Osteocyte (in vitro differentiated cells): ENCODE data around the gene AAMP. TPM values are rescaled to one million over a fixed set of nuclear protein-coding genes. Genes with fewer than 3 reads are reported as not detected.

Source experiments
- DNase-seq: peaks from one replicate; pipeline ENCODE4 v3.0.0; 2021; ENCODE audit warnings: mixed read lengths; ENCODE audit not compliant: unreplicated experiment; ENCODE audit errors: extremely low spot score
- H3K27ac Mint-ChIP-seq: one replicate; pipeline ENCODE4 v1.8.0; 2021; ENCODE audit warnings: mild to moderate bottlenecking, mixed read lengths; ENCODE audit not compliant: unreplicated experiment
- H3K27me3 Mint-ChIP-seq: one replicate; pipeline ENCODE4 v1.8.0; 2021; ENCODE audit warnings: mixed read lengths; ENCODE audit not compliant: unreplicated experiment
- H3K36me3 Mint-ChIP-seq: one replicate; pipeline ENCODE4 v1.8.0; 2021; ENCODE audit warnings: mixed read lengths; ENCODE audit not compliant: unreplicated experiment
- H3K4me1 Mint-ChIP-seq: one replicate; pipeline ENCODE4 v1.8.0; 2021; ENCODE audit warnings: mixed read lengths; ENCODE audit not compliant: unreplicated experiment
- H3K4me3 Mint-ChIP-seq: one replicate; pipeline ENCODE4 v1.8.0; 2021; ENCODE audit warnings: mild to moderate bottlenecking, moderate library complexity, mixed read lengths; ENCODE audit not compliant: unreplicated experiment
- H3K9me3 Mint-ChIP-seq: one replicate; pipeline ENCODE4 v1.8.0; 2021; ENCODE audit warnings: mixed read lengths; ENCODE audit not compliant: unreplicated experiment
- total RNA-seq: library from RNA; stranded (reverse); gene quantifications from 2 replicates; pipeline ENCODE4 v1.2.1, GENCODE V29; 2021
- TF ChIP-seq, protein P1 (sequence below): fragments of 200-600 bp; sonication (generic); IDR thresholded peaks from 2 replicates; pipeline ENCODE4 v1.5.0; 2021; ENCODE audit warnings: antibody characterized with exemption, mild to moderate bottlenecking, moderate library complexity

The AAMP gene
- total RNA-seq, 1 donor from 2014 or later, result 62.9 TPM

DNA sequence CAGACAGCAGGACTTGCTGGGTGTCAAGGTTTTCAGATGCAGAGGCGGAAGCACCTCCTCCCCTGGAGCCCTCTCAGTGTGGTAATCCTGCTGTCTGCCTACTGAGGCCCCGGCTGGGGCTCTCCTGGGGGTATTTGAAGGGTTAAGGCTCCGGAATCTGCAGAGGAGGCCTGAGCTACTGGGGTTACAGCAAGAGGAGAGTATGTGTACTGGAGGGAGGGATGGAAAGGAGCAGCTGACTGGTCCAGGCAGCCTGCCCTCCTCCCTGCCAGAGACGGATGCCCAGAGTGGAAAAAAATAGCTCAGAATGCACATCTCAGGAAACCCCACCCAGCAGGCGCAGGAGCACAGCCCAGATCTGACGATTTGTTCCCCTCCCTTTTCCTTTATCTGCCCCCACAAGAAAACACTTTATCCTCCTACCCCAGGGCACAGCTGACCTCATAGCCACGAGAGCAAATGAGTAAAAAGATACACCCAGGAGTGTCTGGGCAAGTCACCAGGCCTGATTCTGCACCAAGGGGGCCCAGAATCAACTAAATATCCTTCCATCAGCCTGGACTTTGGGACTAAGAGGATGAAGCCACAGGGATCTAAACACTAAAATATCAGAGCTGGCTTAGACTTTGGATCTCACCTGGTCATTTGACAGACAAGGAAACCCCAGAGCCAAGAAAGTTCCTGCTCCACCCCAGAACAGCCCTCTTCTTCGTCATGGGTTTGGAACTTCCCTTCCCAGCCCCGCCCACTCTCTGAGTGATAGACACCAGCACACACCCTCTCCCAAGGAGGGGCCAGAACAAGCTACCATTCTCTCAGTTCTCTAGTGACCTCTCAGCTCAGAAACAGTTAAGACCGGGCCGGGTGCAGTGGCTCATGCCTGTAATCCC is 16.9 kb upstream of the AAMP start:
- Mint-ChIP-seq H3K36me3 (no peaks in the 10 kb centered on the region), H3K4me1 (peaks cover 66% of the 10 kb centered on the region), H3K4me3 (peak overlapping the region; percentile 76), H3K9me3 (no peaks in the 10 kb centered on the region), H3K27me3 (no peaks in the 10 kb centered on the region), H3K27ac (peak overlapping the region; percentile 97)
- TF ChIP-seq, protein P1, sequence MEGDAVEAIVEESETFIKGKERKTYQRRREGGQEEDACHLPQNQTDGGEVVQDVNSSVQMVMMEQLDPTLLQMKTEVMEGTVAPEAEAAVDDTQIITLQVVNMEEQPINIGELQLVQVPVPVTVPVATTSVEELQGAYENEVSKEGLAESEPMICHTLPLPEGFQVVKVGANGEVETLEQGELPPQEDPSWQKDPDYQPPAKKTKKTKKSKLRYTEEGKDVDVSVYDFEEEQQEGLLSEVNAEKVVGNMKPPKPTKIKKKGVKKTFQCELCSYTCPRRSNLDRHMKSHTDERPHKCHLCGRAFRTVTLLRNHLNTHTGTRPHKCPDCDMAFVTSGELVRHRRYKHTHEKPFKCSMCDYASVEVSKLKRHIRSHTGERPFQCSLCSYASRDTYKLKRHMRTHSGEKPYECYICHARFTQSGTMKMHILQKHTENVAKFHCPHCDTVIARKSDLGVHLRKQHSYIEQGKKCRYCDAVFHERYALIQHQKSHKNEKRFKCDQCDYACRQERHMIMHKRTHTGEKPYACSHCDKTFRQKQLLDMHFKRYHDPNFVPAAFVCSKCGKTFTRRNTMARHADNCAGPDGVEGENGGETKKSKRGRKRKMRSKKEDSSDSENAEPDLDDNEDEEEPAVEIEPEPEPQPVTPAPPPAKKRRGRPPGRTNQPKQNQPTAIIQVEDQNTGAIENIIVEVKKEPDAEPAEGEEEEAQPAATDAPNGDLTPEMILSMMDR, result no peak
- DNase-seq, result peak; percentile 92

- Mint-ChIP-seq H3K4me3 (peak overlapping the region; percentile 76), H3K27ac (peak overlapping the region; percentile 97), H3K9me3 (no peaks in the 10 kb centered on the region), H3K36me3 (peaks cover 4% of the 10 kb centered on the region), H3K27me3 (no peaks in the 10 kb centered on the region), H3K4me1 (peaks cover 57% of the 10 kb centered on the region)
- TF ChIP-seq, protein P1, result no peak
- no peak for DNase-seq
Measured at GRCh38 chr2:218285604-218286003, 15.7 kb upstream of the AAMP start.

DNA sequence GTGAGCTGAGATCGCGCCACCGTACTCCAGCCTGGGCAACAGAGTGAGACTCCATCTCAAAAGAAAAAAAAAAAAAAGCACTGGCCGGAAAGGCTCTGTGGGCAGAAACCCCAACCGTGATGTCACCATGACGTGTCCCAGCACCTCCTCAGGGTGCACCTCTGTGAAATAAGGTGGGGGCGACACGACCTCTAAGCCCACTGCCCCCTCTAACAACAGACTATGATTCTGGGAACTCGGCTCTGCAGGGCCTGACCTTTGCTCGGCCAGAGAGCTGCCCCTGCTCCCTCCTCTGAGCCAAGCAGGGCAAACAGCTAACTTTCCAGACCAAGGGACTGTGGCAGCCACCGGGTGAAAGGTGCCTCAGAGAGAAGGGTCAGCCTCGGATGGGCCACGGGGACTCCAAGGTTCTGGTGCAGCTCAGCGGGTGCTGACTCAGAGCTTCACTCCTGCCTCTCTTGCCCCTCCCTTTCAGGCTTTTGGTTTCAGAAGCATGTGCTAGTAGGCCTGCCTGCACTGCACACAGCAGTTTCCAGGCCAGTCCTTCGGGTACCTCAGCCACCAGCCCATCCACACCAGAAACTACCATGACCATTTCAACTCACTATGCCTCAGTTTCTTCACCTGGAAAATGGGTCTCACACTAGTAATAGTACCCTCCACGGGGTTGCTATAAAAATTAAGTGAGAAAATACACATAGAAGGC is 14.3 kb upstream of the AAMP start:
- peak overlapping the region; percentile 97 for H3K27ac Mint-ChIP-seq
- no peaks in the 10 kb centered on the region for H3K9me3 Mint-ChIP-seq
- H3K36me3 Mint-ChIP-seq, result peaks cover 15% of the 10 kb centered on the region
- no peak overlapping the region for H3K4me3 Mint-ChIP-seq
- no peak for DNase-seq
- no peaks in the 10 kb centered on the region for H3K27me3 Mint-ChIP-seq
- TF ChIP-seq, protein P1, result no peak
- peaks cover 46% of the 10 kb centered on the region for H3K4me1 Mint-ChIP-seq

GRCh38 chr2:218282173-218282991 is 12.4 kb upstream of the AAMP start:
- Mint-ChIP-seq H3K4me3 (no peak overlapping the region), H3K36me3 (peaks cover 19% of the 10 kb centered on the region), H3K4me1 (peaks cover 38% of the 10 kb centered on the region), H3K9me3 (no peaks in the 10 kb centered on the region), H3K27ac (peak overlapping the region; percentile 52), H3K27me3 (no peaks in the 10 kb centered on the region)
- TF ChIP-seq, protein P1, result no peak
- DNase-seq, result no peak
